HepG2 (cell line): Measurements from ENCODE around the gene MRM3. TPM values are rescaled to one million over a fixed set of nuclear protein-coding genes. Genes with fewer than 3 reads are reported as not detected.

Experiments used
- ARID4A ChIP-seq: sonication (generic); formaldehyde crosslinking; IDR thresholded peaks from 2 replicates; pipeline ENCODE4 v1.5.0; 2020; ENCODE audit warnings: mild to moderate bottlenecking, missing genetic modification reagents, borderline replicate concordance
- BRD4 ChIP-seq: sonication (generic); formaldehyde crosslinking; IDR thresholded peaks from 2 replicates; pipeline ENCODE4 v1.4.0; 2020; ENCODE audit warnings: missing genetic modification reagents
- CBFB ChIP-seq: sonication (generic); formaldehyde crosslinking; IDR thresholded peaks from 2 replicates; pipeline ENCODE4 v1.4.0; 2020; ENCODE audit warnings: missing genetic modification reagents
- FOXK1 ChIP-seq: sonication (generic); formaldehyde crosslinking; IDR thresholded peaks from 2 replicates; pipeline ENCODE4 v1.4.0; 2020; ENCODE audit warnings: low read depth, missing genetic modification reagents, borderline replicate concordance
- HINFP ChIP-seq: sonication (generic); formaldehyde crosslinking; IDR thresholded peaks from 2 replicates; pipeline ENCODE4 v1.4.0; 2020; ENCODE audit warnings: low read depth, mild to moderate bottlenecking, missing genetic modification reagents
- HNRNPL ChIP-seq: fragments of 200-400 bp; formaldehyde crosslinking; IDR thresholded peaks from 2 replicates; pipeline ENCODE4 v1.6.1; 2017; ENCODE audit warnings: mild to moderate bottlenecking, low read depth, low read length
- KDM5B ChIP-seq: sonication (generic); formaldehyde crosslinking; IDR thresholded peaks from 2 replicates; pipeline ENCODE4 v1.4.0; 2020; ENCODE audit warnings: missing genetic modification reagents, mild to moderate bottlenecking, borderline replicate concordance
- KDM6A ChIP-seq: IDR thresholded peaks from 2 replicates; pipeline ENCODE4 v1.6.1; 2016; ENCODE audit warnings: low read depth
- MBNL3 ChIP-seq: fragments of 250-450 bp; sonication (Bioruptor Pico); conservative IDR thresholded peaks from 2 replicates; pipeline ENCODE4 v1.8.0; 2022; ENCODE audit warnings: mild to moderate bottlenecking, inconsistent platforms
- NR0B2 ChIP-seq: sonication (generic); formaldehyde crosslinking; IDR thresholded peaks from 2 replicates; pipeline ENCODE4 v1.4.0; 2020; ENCODE audit warnings: mild to moderate bottlenecking, missing genetic modification reagents
- SNRNP70 ChIP-seq: fragments of 200-400 bp; formaldehyde crosslinking; IDR thresholded peaks from 2 replicates; pipeline ENCODE4 v1.6.1; 2017; ENCODE audit warnings: mild to moderate bottlenecking, low read depth, low read length, moderate library complexity
- SSRP1 ChIP-seq: IDR thresholded peaks from 2 replicates; pipeline ENCODE4 v1.6.1; 2016; ENCODE audit warnings: control low read depth
- TARDBP ChIP-seq: sonication (generic); formaldehyde crosslinking; IDR thresholded peaks from 2 replicates; pipeline ENCODE4 v1.8.0; 2022; ENCODE audit warnings: mild to moderate bottlenecking, missing genetic modification reagents
- THAP8 ChIP-seq: sonication (generic); formaldehyde crosslinking; IDR thresholded peaks from 2 replicates; pipeline ENCODE4 v1.5.1; 2020; ENCODE audit warnings: missing genetic modification reagents, mild to moderate bottlenecking, borderline replicate concordance
- TOPORS ChIP-seq: sonication (generic); formaldehyde crosslinking; IDR thresholded peaks from 2 replicates; pipeline ENCODE4 v1.8.0; 2023; ENCODE audit warnings: mild to moderate bottlenecking, missing genetic modification reagents
- ZFAT ChIP-seq: sonication (generic); formaldehyde crosslinking; conservative IDR thresholded peaks from 2 replicates; pipeline ENCODE4 v1.8.1; 2023; ENCODE audit warnings: missing genetic modification reagents, inconsistent platforms
- ZNF205 ChIP-seq: IDR thresholded peaks from 2 replicates; pipeline ENCODE4 v1.6.1; 2018; ENCODE audit warnings: missing biosample characterization, missing genetic modification reagents
- ZNF207 ChIP-seq: fragments of 450-650 bp; IDR thresholded peaks from 2 replicates; pipeline ENCODE4 v1.6.1; 2016; ENCODE audit warnings: antibody characterized with exemption, borderline replicate concordance
- ZNF282 ChIP-seq: fragments of 450-650 bp; IDR thresholded peaks from 2 replicates; pipeline ENCODE4 v1.6.1; 2018; ENCODE audit not compliant: partially characterized antibody
- ZNF431 ChIP-seq: sonication (generic); formaldehyde crosslinking; IDR thresholded peaks from 2 replicates; pipeline ENCODE4 v1.9.0; 2022; ENCODE audit warnings: missing genetic modification reagents, low read depth, mild to moderate bottlenecking, borderline replicate concordance
- ZNF446 ChIP-seq: sonication (generic); formaldehyde crosslinking; IDR thresholded peaks from 2 replicates; pipeline ENCODE4 v1.5.0; 2020; ENCODE audit warnings: mild to moderate bottlenecking, missing genetic modification reagents
- ZNF713 ChIP-seq: sonication (generic); formaldehyde crosslinking; IDR thresholded peaks from 2 replicates; pipeline ENCODE4 v1.4.0; 2020; ENCODE audit warnings: mild to moderate bottlenecking, missing genetic modification reagents
- ZNF850 ChIP-seq: sonication (generic); formaldehyde crosslinking; conservative IDR thresholded peaks from 2 replicates; pipeline ENCODE4 v1.9.0; 2021; ENCODE audit warnings: mild to moderate bottlenecking, missing genetic modification reagents
- ZSCAN21 ChIP-seq: sonication (generic); formaldehyde crosslinking; IDR thresholded peaks from 2 replicates; pipeline ENCODE4 v1.8.0; 2022; ENCODE audit warnings: mild to moderate bottlenecking, missing genetic modification reagents, moderate library complexity, borderline replicate concordance
- ZSCAN31 ChIP-seq: sonication (generic); formaldehyde crosslinking; IDR thresholded peaks from 2 replicates; pipeline ENCODE4 v1.5.0; 2020; ENCODE audit warnings: low read depth, mild to moderate bottlenecking, missing genetic modification reagents
- polyA plus RNA-seq, 8 experiments: library from polyadenylated mRNA; depleted of rRNA in 3 of 8; stranded (reverse) in 7 of 8; unstranded in 1 of 8; fragments of >200 nt; fragmentation: Illumina TruSeq in 4 of 8; extraction: Trizol in 4 of 8; gene quantifications; 2 replicates each; pipeline versions ENCODE4 v1.2.1 to v1.2.3, GENCODE V29; 2011 to 2016; ENCODE audit warnings: low read depth in 4 of 8, missing spikeins in 1 of 8, mixed read lengths in 1 of 8; ENCODE audit not compliant: insufficient read depth in 1 of 8
- total RNA-seq, 5 experiments: library from RNA; depleted of rRNA; stranded (reverse); fragments of >200 nt; fragmentation: Illumina TruSeq; extraction: Trizol; gene quantifications; 2 replicates each; pipeline ENCODE4 v1.2.3, GENCODE V29; 2016; ENCODE audit warnings: low read depth in 1 of 5

Gene MRM3
- total and polyA plus RNA-seq, 2 of the 13 experiments (the other 11 are each of a cell fraction or from before 2014, with no cell fraction given): 12.3 to 25.5 TPM

- TF ChIP-seq SNRNP70: no peak
- TF ChIP-seq ZNF446: no peak
- TF ChIP-seq KDM6A (CRISPR knock-in tag): no peak
- no peak for TF ChIP-seq HNRNPL
- no peak for TF ChIP-seq ZNF282
- peak; percentile 40; the same call in 1 of the 2 replicates for TF ChIP-seq FOXK1 (CRISPR knock-in tag)
- TF ChIP-seq KDM5B (CRISPR knock-in tag): peak; percentile 68
- no peak for TF ChIP-seq HINFP
- peak; percentile 77; the same call in 1 of the 2 replicates for TF ChIP-seq ZSCAN21
- TF ChIP-seq ZNF207: no peak
- TF ChIP-seq MBNL3 (CRISPR knock-in tag): no peak
- TF ChIP-seq TOPORS (CRISPR knock-in tag): peak; percentile 92
- TF ChIP-seq CBFB (CRISPR knock-in tag): peak; percentile 62; the same call in 1 of the 2 replicates
- TF ChIP-seq SSRP1: no peak
- TF ChIP-seq NR0B2 (CRISPR knock-in tag): peak; percentile 38
- TF ChIP-seq BRD4 (CRISPR knock-in tag): no peak
- no peak for TF ChIP-seq ZNF431 (CRISPR knock-in tag)
- TF ChIP-seq ZSCAN31 (CRISPR knock-in tag): peak; percentile 88; the same call in 1 of the 2 replicates
- peak; percentile 80 for TF ChIP-seq TARDBP (CRISPR knock-in tag)
- TF ChIP-seq ZNF850 (CRISPR knock-in tag): no peak
- peak; percentile 90; the same call in 1 of the 2 replicates for TF ChIP-seq ARID4A (CRISPR knock-in tag)
- TF ChIP-seq ZNF205 (CRISPR knock-in tag): peak; percentile 46; the same call in 1 of the 2 replicates
- 0 out of 2 replicates have a peak, but pooled peaks have one; percentile 76 for TF ChIP-seq ZFAT (CRISPR knock-in tag)
- no peak; the same call in 1 of the 2 replicates for TF ChIP-seq ZNF713 (CRISPR knock-in tag)
- peak; percentile 95 for TF ChIP-seq THAP8 (CRISPR knock-in tag)
Measured at GRCh38 chr17:752002-752619, 30.0 kb upstream of the MRM3 start, which contains the start of gene GEMIN4 (continued).
